ENCODE results near the gene NOL4L. TPM values are rescaled to one million over a fixed set of nuclear protein-coding genes. Genes with fewer than 3 reads are reported as not detected.

Gene NOL4L
- total RNA-seq, 4 donors from 2014 or later = 18.5 to 29.9 (median 24.8) TPM

DNA sequence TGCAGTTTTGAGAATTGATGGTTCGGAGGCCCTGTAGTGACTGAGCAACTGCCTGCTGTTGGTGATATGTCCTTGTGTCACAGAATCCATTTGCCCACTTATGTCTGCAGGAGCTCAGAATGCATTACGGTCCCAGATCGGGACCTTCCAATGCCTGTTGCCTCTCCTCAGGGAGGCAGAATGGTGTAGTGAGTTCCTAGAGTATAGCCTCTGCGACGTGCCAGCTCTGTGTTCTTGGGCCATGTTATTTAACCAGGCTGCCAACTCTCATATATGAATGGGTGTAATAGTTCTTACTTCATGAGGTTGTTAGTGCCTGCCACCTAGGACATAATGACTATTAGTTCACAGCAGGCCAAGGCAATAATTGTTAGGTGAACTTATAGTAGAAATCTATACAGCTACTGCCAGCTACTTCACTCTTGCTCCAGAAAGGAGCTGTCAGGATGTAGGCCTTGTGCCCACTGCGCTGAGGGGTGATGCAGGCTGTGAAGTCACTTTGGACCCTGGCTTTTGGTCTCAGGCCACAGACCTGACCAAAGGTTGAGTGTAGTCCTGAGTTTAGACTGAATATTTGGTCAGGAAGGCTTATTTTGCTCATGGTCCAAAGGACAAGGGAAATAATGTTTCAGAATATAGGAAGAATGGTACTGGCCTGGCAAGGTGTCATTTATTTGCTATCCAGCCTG lies 144.9 kb downstream of the NOL4L start:
- Histone ChIP-seq H3K4me1 (peaks cover 0 to under 1% of the 10 kb centered on the region in 2 donors), H3K9me3 (no peaks in the 10 kb centered on the region), H3K4me3 (replicated peaks in 1 of 3) (no peak overlapping the region), H3K36me3 (peaks cover 20 to 23% of the 10 kb centered on the region in 2 donors), H3K27ac (no peak overlapping the region), H3K27me3 (no peaks in the 10 kb centered on the region)
- WGBS, 2 donors = 77 to 94% methylated on average over 6 of the region's 6 CpGs
- intact Hi-C loops (cut with DNase I) = no loop called here
- no peak for DNase-seq
- TF ChIP-seq, protein P1, sequence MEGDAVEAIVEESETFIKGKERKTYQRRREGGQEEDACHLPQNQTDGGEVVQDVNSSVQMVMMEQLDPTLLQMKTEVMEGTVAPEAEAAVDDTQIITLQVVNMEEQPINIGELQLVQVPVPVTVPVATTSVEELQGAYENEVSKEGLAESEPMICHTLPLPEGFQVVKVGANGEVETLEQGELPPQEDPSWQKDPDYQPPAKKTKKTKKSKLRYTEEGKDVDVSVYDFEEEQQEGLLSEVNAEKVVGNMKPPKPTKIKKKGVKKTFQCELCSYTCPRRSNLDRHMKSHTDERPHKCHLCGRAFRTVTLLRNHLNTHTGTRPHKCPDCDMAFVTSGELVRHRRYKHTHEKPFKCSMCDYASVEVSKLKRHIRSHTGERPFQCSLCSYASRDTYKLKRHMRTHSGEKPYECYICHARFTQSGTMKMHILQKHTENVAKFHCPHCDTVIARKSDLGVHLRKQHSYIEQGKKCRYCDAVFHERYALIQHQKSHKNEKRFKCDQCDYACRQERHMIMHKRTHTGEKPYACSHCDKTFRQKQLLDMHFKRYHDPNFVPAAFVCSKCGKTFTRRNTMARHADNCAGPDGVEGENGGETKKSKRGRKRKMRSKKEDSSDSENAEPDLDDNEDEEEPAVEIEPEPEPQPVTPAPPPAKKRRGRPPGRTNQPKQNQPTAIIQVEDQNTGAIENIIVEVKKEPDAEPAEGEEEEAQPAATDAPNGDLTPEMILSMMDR (IDR thresholded peaks at IDR 0.05) = no peak
- no peak for TF ChIP-seq POLR2A (IDR thresholded peaks at IDR 0.05)

DNA sequence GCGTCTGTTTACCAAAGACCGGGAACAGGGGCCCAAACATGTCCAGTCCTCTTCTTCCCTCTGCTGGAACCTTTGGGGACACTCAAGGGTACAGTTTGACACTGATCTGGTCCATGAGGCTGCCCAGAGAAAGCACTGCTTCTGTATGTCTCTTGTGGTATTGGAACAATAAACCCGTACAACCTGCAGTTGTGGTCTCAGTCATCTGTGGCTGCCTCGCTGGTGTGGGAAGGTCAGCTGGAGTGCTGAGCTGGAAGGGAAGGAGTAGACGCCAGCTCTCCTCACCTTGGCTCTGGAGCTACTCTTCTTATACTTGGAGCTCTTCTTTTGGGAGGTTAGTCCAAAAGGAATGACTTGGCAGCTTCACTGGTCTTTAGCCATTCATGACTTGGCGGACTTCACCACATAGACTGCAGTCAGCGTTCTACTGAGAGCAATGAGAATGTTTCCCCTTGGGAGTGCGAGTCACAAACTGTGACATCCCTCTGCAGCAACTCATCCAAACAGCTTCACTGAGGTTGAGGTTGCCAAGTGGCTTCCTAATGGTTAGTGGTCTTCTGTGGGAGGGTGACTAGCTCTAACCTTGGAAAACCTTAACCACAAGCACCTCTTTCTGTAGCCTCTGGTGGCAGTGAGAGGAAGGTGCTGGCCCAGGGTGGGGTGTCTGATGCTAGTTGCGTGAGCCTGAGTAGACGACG lies 145.9 kb downstream of the NOL4L start:
- WGBS, 2 donors = 84 to 87% methylated on average over 11 of the region's 11 CpGs
- Histone ChIP-seq H3K4me1 (no peaks in the 10 kb centered on the region), H3K27me3 (no peaks in the 10 kb centered on the region), H3K4me3 (replicated peaks in 1 of 3) (no peak overlapping the region), H3K27ac (no peak overlapping the region), H3K9me3 (no peaks in the 10 kb centered on the region), H3K36me3 (peaks cover 29 to 32% of the 10 kb centered on the region in 2 donors)
- intact Hi-C loops (cut with DNase I) = no loop called here
- DNase-seq = no peak
- no peak for TF ChIP-seq POLR2A (IDR thresholded peaks at IDR 0.05)
- TF ChIP-seq, protein P1 (IDR thresholded peaks at IDR 0.05) = no peak

DNA sequence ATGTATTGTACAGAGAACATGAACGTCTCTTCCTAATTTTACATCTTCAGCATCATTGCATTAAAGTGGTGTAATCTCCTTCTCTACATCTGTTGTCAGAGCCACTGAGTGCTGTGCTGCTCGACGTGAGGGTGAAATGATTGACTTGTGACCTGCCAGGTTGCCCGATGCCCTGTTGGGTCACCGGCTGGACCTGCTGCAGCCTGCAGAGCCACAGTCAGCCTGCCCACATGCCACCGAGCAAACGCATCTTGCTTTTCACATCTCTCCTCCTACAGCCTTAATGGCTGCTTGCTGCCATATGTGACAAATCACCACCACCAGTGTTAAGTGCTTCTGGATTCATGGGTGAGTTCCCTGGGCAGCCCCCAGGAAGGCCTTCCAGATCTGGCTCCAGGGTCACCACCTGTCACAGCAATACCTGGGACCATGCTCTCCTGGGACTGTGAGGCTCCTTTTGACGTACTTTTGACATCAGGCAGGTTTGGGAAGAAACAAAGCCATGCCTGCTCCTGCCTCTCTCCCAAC lies 146.7 kb downstream of the NOL4L start:
- H3K36me3 ChIP-seq = peaks cover 36 to 41% of the 10 kb centered on the region in 2 donors
- H3K27ac ChIP-seq = no peak overlapping the region
- H3K27me3 ChIP-seq = no peaks in the 10 kb centered on the region
- no peak for TF ChIP-seq POLR2A (IDR thresholded peaks at IDR 0.05)
- TF ChIP-seq, protein P1 (IDR thresholded peaks at IDR 0.05) = no peak
- intact Hi-C loops (cut with DNase I) = no loop called here
- no peaks in the 10 kb centered on the region for H3K9me3 ChIP-seq
- no peak for DNase-seq
- H3K4me1 ChIP-seq = no peaks in the 10 kb centered on the region
- WGBS, 2 donors = 90 to 93% methylated on average over 8 of the region's 8 CpGs
- no peak overlapping the region for H3K4me3 ChIP-seq (replicated peaks in 1 of 3)

DNA sequence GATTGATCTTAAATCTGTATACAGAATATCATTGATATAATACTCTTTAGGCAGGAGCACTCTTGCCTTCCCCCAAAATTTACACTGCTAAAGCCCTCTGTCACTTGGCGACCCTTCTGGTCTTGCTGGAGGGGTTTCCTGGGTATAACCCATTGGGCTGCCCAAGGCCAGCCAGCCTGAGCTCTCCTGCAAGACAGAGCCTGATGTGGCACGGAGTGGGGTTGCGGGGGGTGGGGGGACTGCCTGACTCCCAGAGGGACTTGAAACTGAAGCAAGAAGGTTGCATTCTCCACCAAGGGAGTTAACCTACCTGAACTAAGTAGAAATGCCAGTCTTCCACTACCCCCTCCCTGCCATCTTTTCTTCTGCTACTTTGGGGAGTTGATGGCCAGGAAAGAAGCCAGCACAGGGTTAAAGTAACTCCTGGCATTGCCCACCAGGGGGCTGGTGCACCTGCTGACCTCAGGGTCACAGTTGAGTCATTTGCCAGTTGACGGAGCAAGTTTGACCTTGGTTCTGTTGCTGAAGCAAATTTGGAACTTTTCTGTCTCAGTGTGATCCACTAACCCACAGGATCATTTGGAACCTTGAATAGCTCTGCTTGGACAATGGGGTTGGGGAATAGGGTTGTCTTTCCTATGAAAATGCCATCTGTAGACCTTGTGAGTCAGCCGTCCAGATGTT lies 147.6 kb downstream of the NOL4L start:
- H3K27ac ChIP-seq = no peak overlapping the region
- no peak overlapping the region for H3K4me3 ChIP-seq (replicated peaks in 1 of 3)
- intact Hi-C loops (cut with DNase I) = no loop called here
- 86 to 89% methylated on average over 4 to 5 of the region's 5 CpGs for WGBS, 2 donors
- no peaks in the 10 kb centered on the region for H3K4me1 ChIP-seq
- TF ChIP-seq, protein P1 (IDR thresholded peaks at IDR 0.05) = no peak
- no peak for TF ChIP-seq POLR2A (IDR thresholded peaks at IDR 0.05)
- peaks cover 45% of the 10 kb centered on the region in 2 donors for H3K36me3 ChIP-seq
- H3K9me3 ChIP-seq = no peaks in the 10 kb centered on the region
- H3K27me3 ChIP-seq = no peaks in the 10 kb centered on the region
- no peak for DNase-seq

Data from thyroid gland (tissue), 4 donors.